ENCODE measurements around the gene NFATC1. TPM values are rescaled to one million over a fixed set of nuclear protein-coding genes. Genes with fewer than 3 reads are reported as not detected.

NFATC1 gene
- total RNA-seq, 1 experiment from 2014 or later, result 4.5 TPM

DNA sequence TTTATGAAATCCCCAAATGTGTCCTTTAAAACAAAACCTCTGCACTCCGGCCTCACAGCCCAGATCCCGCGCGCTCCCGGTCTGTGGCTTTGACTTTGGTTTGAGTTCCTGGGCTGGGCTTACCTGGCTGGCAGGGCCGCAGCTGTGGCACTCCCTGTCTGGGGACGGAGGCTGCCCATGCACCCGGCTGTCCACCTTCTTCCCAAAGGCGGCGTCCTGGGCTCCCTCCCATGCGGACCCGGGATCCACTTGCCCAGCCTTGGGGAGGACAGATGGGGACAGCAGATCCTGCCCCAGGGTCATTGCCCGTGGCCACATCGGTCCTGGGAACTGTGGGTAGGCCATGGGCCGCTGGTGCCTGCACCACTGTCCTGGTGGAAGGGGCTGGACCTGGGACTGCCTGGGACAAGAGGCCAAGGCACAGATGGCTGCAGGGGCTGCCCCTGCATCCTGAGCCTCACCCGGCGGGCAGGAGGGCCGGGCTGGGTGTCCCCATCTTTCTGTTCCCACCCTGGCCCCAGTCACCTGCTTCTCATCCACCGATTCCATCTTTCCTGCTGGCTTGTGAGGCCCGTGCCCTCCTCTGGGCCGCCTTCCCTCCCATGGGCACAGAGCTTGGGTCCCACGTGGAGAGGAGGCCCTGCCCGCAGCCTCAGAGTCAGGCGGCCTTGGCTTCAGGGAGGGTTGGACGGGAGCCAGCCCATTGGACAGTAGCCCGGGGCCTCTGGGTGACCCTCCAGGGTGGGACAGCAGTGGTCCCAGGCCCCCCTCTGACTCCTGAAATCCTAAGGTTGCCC, 27.7 kb downstream of the NFATC1 start:
- Histone ChIP-seq H3K27me3 (no peaks in the 10 kb centered on the region), H3K4me3 (no peak overlapping the region), H3K9me3 (no peaks in the 10 kb centered on the region), H3K36me3 (no peaks in the 10 kb centered on the region)
- no peak for DNase-seq

GRCh38 chr18:79424008-79424565, 28.4 kb downstream of the NFATC1 start:
- DNase-seq, result no peak
- H3K36me3 ChIP-seq, result no peaks in the 10 kb centered on the region
- no peaks in the 10 kb centered on the region for H3K9me3 ChIP-seq
- H3K27me3 ChIP-seq, result no peaks in the 10 kb centered on the region
- H3K4me3 ChIP-seq, result no peak overlapping the region

- no peaks in the 10 kb centered on the region for H3K36me3 ChIP-seq
Measured at GRCh38 chr18:79424880-79425568, 29.3 kb downstream of the NFATC1 start.

DNA sequence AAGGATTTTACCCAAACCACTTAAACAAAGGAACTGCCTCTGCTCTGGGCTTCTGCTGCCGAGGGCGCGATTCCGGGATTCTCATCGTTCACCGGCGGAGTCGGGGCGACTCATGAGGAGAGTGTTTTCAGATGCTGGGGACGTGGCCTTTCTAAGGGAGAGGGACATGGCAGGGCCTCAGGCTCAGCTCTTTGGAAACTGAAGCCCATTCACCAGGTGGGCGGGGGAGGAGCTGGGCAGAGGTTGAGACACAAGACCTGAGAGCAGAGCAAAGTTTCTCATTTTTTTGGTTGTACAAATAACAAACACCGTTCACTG, 29.8 kb downstream of the NFATC1 start:
- DNase-seq, result no peak
- Histone ChIP-seq H3K4me3 (no peak overlapping the region), H3K36me3 (no peaks in the 10 kb centered on the region), H3K27me3 (no peaks in the 10 kb centered on the region), H3K9me3 (no peaks in the 10 kb centered on the region)

More at GRCh38 chr18:79424880-79425568, 29.3 kb downstream of the NFATC1 start:
- Histone ChIP-seq H3K9me3 (no peaks in the 10 kb centered on the region), H3K27me3 (no peaks in the 10 kb centered on the region), H3K4me3 (no peak overlapping the region)
- DNase-seq, result no peak

DNA sequence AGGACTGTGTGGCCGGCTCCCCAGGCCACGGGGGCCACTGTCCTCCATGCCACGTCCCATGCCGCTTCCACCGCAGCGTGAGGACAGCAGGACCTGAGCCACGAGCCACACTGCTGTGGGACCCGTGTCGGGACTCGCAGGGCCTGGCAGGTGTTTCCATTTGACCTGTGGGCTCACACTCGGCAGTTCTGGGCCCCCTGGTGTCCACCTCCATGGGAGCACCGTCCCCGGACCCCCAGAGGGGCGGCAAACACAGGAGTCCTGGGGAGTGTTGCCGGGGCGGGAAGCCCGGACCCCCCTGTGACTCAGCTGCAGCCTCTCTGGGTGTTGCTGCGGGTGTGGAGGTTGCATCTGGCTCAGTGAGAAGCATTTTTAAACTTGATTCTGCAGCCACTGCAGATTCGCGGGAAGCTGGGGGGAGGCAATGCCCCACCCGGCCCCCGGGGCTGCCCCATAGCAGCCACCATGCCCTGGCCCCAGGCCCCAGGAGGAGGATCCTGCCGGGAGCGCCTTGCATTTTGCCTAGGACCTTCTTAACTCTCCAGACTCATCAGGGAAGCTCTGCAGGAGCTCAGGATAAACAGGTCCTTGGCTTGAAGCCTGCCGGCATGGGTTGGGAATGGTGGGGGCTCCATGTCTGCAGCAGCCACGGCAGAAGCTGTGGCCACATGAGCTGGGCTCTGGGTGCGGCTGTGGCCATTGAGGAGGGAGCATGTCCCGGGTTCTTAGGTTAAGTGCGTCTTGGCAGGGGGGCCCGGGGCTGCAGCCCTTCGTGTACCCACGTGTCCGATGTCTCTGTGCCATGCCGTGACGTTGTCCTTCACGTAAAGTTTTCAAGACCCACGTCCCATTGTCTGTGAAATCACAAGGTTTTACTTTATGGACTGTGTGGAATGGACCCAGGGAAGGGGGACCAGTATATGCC, 30.9 kb downstream of the NFATC1 start:
- no peaks in the 10 kb centered on the region for H3K36me3 ChIP-seq
- H3K9me3 ChIP-seq, result no peaks in the 10 kb centered on the region
- H3K4me3 ChIP-seq, result no peak overlapping the region
- no peak for DNase-seq
- H3K27me3 ChIP-seq, result no peaks in the 10 kb centered on the region

GRCh38 chr18:79427368-79428225, 31.9 kb downstream of the NFATC1 start:
- Histone ChIP-seq H3K36me3 (no peaks in the 10 kb centered on the region), H3K9me3 (no peaks in the 10 kb centered on the region), H3K27me3 (no peaks in the 10 kb centered on the region), H3K4me3 (no peak overlapping the region)
- DNase-seq, result no peak

GRCh38 chr18:79428287-79428686, 32.6 kb downstream of the NFATC1 start:
- Histone ChIP-seq H3K36me3 (no peaks in the 10 kb centered on the region), H3K27me3 (no peaks in the 10 kb centered on the region), H3K9me3 (no peaks in the 10 kb centered on the region), H3K4me3 (no peak overlapping the region)
- DNase-seq, result no peak

DNA sequence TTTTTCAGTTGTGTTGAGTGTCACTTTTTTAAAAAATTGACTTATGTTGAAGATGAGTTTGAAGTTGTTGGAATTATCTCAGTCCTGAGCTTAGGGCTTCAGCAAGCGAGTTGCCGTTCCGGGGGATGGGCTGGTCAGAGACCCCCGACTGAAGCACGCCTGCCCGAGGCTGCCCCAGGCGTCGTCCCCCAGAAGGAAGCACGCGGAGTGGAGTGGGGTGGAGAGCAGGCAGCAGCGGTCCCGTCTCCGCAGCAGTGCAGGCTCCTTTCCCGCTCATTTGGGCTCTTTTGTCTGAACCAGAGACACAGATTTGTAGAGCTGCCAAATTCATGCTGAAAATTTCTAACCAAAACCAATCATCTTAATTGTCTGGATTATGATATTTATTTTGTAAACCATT, 33.7 kb downstream of the NFATC1 start:
- Histone ChIP-seq H3K27me3 (no peaks in the 10 kb centered on the region), H3K9me3 (no peaks in the 10 kb centered on the region), H3K36me3 (no peaks in the 10 kb centered on the region), H3K4me3 (no peak overlapping the region)
- no peak for DNase-seq

GRCh38 chr18:79429785-79430281, 34.1 kb downstream of the NFATC1 start:
- Histone ChIP-seq H3K4me3 (no peak overlapping the region), H3K36me3 (no peaks in the 10 kb centered on the region), H3K27me3 (no peaks in the 10 kb centered on the region), H3K9me3 (no peaks in the 10 kb centered on the region)
- DNase-seq, result no peak

- Histone ChIP-seq H3K27me3 (no peaks in the 10 kb centered on the region), H3K4me3 (no peak overlapping the region), H3K9me3 (no peaks in the 10 kb centered on the region), H3K36me3 (no peaks in the 10 kb centered on the region)
- DNase-seq, result no peak
Measured at GRCh38 chr18:79432376-79433120, 36.8 kb downstream of the NFATC1 start.

- Histone ChIP-seq H3K9me3 (no peaks in the 10 kb centered on the region), H3K4me3 (no peak overlapping the region), H3K27me3 (no peaks in the 10 kb centered on the region), H3K36me3 (no peaks in the 10 kb centered on the region)
- no peak for DNase-seq
Measured at GRCh38 chr18:79433431-79433830, 37.7 kb downstream of the NFATC1 start.

DNA sequence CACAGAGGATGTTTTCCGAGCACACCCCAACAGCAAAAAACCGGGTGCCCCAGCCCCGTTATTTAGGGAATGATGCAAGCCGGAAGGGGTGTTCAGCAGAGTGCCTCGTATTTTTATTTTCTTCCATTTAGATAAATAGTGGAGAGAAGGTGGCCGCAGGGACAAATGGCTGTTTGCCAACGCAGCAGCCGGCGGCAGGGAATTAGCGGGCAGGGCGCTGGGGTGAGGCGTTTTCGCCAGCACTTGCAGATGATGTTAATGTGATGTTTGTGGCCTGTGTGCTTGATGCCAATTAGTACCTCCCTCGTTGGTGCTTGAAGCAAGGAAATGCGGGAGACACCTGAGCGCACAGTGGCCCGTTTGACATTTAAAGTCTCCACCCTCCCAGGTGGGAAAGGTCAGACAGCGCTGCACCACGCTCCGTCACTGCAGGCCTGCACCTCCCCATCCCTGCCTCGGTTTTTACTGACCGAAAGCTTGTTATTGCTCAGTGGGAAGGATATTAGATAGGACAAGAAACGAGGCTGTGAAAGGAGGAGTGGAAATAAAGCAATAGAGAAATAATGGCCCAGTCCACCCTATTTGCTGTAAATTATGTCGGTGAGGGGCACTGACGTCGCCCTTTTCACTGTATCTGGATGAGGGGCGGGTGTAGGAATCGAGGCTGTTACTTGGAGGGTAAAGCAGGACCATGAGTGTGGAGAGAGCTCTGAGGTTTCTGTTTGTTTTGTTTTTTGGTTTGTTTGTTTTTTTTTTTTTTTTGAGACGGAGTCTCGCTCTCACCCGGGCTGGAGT, 39.1 kb downstream of the NFATC1 start:
- no peak for DNase-seq
- H3K27me3 ChIP-seq, result no peaks in the 10 kb centered on the region
- no peak overlapping the region for H3K4me3 ChIP-seq
- no peaks in the 10 kb centered on the region for H3K36me3 ChIP-seq
- no peaks in the 10 kb centered on the region for H3K9me3 ChIP-seq

- DNase-seq, result no peak
- Histone ChIP-seq H3K27me3 (no peaks in the 10 kb centered on the region), H3K9me3 (no peaks in the 10 kb centered on the region), H3K36me3 (no peaks in the 10 kb centered on the region), H3K4me3 (no peak overlapping the region)
Measured at GRCh38 chr18:79436556-79437275, 41.0 kb downstream of the NFATC1 start.
